Stimulated activated CD4-positive, alpha-beta T cell treated with anti-CD3 and anti-CD28 coated beads, Interleukin-2, amount 100 ng/mL, for 48 hours (primary cell): ENCODE measurements around the gene EVL.
"Not testable (repeated sequence)": the region's sequence is repeated elsewhere in the genome, so short reads cannot be mapped to it uniquely, and the experiment has no call there.

Experiments used
- DNase-seq, 2 donors: peaks; one replicate each; pipeline ENCODE4 v3.0.0-alpha.2; 2020

The EVL gene, protein sequence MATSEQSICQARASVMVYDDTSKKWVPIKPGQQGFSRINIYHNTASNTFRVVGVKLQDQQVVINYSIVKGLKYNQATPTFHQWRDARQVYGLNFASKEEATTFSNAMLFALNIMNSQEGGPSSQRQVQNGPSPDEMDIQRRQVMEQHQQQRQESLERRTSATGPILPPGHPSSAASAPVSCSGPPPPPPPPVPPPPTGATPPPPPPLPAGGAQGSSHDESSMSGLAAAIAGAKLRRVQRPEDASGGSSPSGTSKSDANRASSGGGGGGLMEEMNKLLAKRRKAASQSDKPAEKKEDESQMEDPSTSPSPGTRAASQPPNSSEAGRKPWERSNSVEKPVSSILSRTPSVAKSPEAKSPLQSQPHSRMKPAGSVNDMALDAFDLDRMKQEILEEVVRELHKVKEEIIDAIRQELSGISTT

DNA sequence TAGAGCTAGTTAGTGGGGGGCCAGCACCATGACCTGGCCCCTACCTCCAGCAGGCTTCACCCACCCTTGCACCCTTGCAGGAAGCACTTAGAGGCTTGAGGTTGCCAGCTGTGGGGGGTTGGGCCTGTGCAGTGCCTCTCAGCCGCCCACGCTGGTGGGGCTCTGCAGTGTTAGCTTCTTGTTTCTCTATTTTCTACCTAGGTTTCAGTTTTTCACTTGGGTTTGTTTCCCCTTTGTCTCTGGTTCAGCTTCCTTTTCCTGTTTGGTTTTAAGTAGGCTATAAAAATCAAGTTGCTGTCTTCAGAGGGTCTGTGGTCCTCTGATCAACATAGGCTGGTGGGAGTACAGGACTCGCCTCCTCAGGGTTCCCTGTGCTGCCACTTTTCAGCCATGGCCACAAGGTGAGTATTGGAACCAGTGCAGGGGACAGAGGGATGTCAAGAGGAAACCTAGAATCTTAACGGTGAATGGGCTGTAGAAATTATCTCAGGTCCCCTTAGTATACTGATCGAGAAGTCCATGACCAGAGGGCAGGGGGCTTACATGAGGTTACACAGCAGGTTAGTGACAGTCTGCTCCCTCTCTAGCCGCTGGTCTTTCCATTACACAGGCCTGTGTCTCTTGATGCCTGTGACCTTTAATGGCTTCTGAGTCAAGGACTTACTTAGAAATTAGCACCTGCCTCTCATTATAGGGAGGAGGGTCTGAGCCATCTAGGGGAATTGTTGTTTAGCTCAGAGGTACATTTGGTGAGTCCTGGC lies at the start of gene EVL:
Gene EVL, plus strand, starts transcription at position 312 of the 761 bp plus-strand sequence. Its CDS starts 79 bp downstream, at position 391.
- peak; percentile 70 to 78 for DNase-seq

GRCh38 chr14:100017553-100017952 lies 47.7 kb upstream of the EVL start:
- DNase-seq, result no peak

DNA sequence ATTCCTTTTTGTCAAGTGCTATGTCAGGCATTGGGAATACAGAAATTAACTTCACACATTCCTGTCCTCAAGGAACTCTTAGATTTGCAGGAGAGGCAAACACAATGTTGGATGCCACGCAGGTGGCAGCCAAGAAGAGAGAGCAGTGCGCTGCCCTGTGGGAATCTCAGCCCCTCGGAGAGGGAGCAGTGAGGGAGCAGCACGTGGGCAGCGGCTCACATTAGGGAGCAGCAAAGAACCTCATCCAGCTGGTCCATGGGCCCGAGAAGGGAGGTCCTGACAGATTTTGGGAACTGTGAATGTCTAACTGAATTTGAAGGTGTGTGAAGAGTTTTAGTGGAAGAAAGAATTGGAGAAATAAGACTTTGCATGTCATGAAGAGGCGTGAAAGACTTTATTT lies 47.2 kb upstream of the EVL start:
- no peak for DNase-seq

GRCh38 chr14:100018482-100018881 lies 46.7 kb upstream of the EVL start:
- no peak for DNase-seq

GRCh38 chr14:100019156-100019744 lies 46.0 kb upstream of the EVL start:
- no peak for DNase-seq

- no peak for DNase-seq
These were observed 44.6 kb upstream of the EVL start for GRCh38 chr14:100020629-100021028.

- no peak for DNase-seq
These were observed 42.3 kb upstream of the EVL start for GRCh38 chr14:100022772-100023451.

DNA sequence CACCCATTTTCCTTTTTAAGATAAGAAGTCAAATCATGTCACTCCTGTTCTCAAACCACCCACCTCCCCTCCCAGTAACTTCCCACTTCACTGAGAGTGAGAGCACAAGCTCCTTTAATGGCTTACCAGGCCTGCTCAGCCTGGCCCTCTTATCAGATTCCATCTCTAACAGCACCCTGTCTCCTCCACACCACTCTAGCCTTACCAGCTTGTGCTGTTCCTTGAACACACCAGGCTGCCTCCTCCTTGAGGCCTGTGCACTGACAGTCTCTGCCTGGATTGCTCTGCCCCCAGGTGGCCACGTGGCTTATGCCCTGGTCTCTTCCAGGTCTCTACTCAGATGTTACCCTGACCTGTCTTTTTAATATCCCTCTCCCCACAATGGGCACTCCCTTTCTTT lies 40.1 kb upstream of the EVL start:
- peak; percentile 3 to 23 for DNase-seq

- DNase-seq, result no peak
These were observed 37.3 kb upstream of the EVL start for GRCh38 chr14:100027771-100028490.

DNA sequence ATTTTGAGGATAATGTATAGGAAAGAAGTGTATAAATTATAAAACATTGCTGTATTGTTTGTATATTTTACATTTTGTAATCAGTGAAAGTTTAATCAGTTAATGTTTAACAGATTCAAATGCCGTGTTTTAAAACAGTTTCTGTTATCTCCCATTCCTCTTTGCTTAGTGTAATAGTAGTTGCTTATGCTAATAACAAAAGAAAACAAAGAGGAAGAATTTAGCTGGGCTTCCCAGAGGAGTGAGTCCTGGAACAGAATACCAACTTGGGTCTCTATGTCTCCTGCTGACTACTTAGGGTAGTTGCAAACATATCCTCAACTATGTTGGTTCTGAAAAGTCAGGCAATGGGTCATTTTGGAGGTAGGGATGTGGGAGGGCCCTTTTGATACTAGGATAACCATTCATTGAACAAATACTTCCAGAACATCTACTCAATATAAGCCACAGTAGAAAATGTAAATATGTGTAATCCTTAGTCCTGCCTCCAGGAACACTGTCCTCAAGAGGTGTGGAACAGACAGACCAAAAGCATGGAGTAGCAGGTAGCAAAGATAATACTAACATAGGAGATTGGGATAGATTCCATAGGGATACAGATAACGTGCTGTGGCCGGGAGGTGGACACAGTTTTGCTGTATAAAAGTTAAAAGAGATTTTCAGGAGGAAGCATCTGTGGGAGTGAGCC lies 36.1 kb upstream of the EVL start:
- no peak for DNase-seq

- DNase-seq, result not testable (repeated sequence)
These were observed 35.2 kb upstream of the EVL start for GRCh38 chr14:100030006-100030405.

- no peak for DNase-seq
These were observed 34.6 kb upstream of the EVL start for GRCh38 chr14:100030452-100031153.

DNA sequence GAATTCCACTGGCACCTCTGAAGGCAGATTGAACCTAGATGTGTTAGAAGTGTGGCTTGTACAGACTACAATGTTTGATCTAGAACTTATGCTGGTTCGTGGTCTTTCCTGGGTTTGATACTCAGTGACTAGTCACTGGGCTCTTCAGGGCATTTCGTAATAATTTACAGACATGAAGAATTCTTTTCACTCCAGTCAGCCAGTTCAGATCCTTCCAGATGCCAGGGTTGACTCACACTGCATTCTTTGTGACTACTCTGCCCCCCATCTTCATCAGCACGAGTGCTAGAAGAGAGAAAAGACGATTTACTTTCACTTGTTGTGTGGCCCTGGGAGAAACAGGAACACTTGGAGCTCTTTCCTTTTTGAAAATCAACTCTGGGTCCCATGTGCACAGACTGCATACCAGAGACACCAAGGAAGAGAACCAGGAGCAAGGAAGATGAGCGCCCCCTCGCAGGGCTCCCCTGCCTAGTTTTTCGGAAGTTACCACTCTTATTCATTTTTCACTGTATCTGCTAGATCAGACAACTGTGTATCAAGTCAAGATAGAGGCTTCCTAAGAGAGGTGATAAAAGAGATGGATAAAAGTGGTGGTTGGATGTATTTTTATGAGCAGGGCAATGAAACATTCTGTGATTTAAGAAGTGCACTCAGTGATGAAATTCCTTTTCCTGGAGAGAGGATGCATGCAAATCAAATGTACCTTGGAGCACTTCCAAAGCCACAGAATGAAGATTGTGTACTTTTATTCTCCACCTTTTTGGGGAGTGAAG lies 33.5 kb upstream of the EVL start:
- no peak for DNase-seq

DNA sequence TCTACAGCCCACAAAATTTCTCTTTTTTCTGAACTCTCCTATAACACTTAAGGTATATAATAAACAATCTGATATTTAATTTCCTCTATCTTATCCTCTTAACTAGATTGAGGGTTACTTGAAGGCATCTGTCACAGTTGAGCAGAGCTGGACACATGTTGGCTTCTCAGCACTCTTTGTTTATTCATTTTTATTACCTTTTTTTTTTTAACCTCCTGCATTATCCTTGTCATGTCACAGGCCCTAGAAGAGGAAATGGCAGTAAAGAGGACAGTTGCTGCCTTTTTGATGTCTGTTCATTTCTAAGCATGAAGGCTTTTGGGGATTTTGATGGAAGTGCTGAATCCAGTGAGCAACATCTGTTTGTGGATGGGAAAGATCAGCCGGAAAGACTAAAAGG lies 32.5 kb upstream of the EVL start:
- no peak for DNase-seq

DNA sequence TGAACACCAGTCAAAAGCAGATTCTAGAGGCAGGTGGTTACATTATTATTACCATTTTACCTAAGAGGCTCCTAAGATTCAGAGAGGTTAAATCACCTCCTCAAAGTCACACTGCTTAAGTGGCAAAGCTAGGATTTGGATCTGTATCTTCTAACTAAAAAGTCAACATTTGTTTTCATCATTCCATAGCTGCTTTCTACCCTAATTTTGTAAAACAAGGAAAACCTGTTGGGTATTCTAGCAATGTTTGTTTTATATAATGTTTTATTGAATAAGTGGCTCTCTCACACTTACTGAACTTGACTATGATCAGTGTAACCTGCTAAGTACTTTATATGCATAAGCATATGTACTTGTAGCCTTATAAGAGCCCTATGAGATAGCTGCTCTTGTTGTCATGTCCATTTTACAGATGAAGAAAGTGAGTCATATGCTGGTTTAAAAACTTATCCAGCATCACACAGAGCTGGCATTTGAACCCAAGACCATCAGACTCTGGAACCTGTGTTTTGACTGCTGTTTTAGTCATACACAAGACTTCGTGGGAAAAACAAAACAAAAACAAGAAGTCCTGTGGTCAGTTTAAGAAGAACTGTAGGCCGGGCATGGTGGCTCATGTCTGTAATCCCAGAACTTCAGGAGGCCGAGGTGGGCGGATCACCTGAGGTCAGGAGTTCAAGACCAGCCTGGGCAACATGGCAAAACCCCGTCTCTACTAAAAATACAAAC lies 31.7 kb upstream of the EVL start:
- no peak for DNase-seq

DNA sequence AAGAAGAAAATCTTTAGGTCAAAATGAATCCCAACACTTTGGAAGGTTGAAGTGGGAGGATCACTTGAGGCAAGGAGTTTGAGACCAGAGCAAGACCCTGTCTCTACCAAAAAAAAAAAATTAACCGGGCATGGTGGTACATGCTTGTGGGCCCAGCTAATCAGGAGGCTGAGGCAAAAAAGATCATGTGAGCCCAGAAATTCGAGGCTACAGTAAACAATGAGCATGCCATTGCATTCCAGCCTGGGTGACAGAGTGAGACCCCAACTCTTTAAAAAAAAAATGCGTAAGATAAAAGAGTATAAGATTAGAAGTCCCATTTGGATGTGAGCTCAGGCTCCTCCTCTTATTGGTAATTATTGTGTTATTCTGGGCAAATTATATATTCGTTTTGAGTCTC lies 30.8 kb upstream of the EVL start:
- DNase-seq, result no peak

- no peak for DNase-seq
These were observed 30.2 kb upstream of the EVL start for GRCh38 chr14:100034961-100035500.

- no peak for DNase-seq
These were observed 29.5 kb upstream of the EVL start for GRCh38 chr14:100035700-100036099.

DNA sequence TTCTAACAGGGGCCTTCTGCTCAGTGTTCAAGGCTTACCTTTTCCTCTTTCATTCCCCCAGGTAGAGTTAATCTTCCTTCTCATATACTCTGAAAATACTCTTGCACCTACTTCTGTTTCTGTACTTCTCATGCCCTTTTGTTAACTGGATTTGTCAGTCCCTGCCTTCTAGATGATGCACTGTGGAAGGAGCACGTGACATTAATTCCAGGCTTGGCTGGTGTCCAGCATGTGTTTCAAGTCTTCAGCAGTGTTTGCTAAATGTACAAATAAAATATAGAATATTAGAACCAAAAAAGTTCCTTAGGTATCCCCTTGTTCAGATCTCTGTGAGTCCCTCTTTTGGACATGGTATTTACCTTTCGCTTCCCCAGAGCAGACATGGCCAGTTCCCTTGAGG lies 27.9 kb upstream of the EVL start:
- DNase-seq, result no peak
